Stimulated activated CD4-positive, alpha-beta T cell treated with anti-CD3 and anti-CD28 coated beads, Interleukin-15, amount 100 ng/mL, for 24 hours (primary cell): ENCODE results near the gene HERC2.
"Not testable (repeated sequence)": the region's sequence is repeated elsewhere in the genome, so short reads cannot be mapped to it uniquely, and the experiment has no call there.

Experiments used
- DNase-seq: peaks from one replicate; pipeline ENCODE4 v3.0.0-alpha.2; 2020

The HERC2 gene

GRCh38 chr15:28125673-28126651, 196.0 kb downstream of the HERC2 start:
- no peak for DNase-seq

GRCh38 chr15:28124841-28125240, 197.1 kb downstream of the HERC2 start:
- no peak for DNase-seq

- peak; percentile 62 for DNase-seq
Measured at GRCh38 chr15:28123408-28124023, 198.5 kb downstream of the HERC2 start.

- DNase-seq, result no peak
Measured at GRCh38 chr15:28122038-28122949, 199.7 kb downstream of the HERC2 start.

GRCh38 chr15:28121577-28121976, 200.4 kb downstream of the HERC2 start:
- DNase-seq, result not testable (repeated sequence)

GRCh38 chr15:28120359-28120640, 201.7 kb downstream of the HERC2 start:
- no peak for DNase-seq

GRCh38 chr15:28118531-28118930, 203.4 kb downstream of the HERC2 start:
- DNase-seq, result no peak

GRCh38 chr15:28118083-28118482, 203.9 kb downstream of the HERC2 start:
- DNase-seq, result no peak

- no peak for DNase-seq
Measured at GRCh38 chr15:28117432-28117990, 204.5 kb downstream of the HERC2 start.

- no peak for DNase-seq
Measured at GRCh38 chr15:28116521-28117431, 205.2 kb downstream of the HERC2 start.

GRCh38 chr15:28115871-28116270, 206.1 kb downstream of the HERC2 start:
- DNase-seq, result no peak

- no peak for DNase-seq
Measured at GRCh38 chr15:28114721-28115622, 207.0 kb downstream of the HERC2 start.

- DNase-seq, result no peak
Measured at GRCh38 chr15:28114114-28114455, 207.9 kb downstream of the HERC2 start.

GRCh38 chr15:28113394-28114113, 208.4 kb downstream of the HERC2 start:
- no peak for DNase-seq

- DNase-seq, result no peak
Measured at GRCh38 chr15:28112962-28113361, 209.0 kb downstream of the HERC2 start.

- no peak for DNase-seq
Measured at GRCh38 chr15:28112101-28112760, 209.7 kb downstream of the HERC2 start.

GRCh38 chr15:28111543-28111942, 210.4 kb downstream of the HERC2 start:
- no peak for DNase-seq

- no peak for DNase-seq
Measured at GRCh38 chr15:28110481-28110881, 211.5 kb downstream of the HERC2 start.

GRCh38 chr15:28109626-28110455, 212.1 kb downstream of the HERC2 start:
- no peak for DNase-seq
